Hepatocyte (in vitro differentiated cells): ENCODE results near the gene ZMYM2.

Experiments used
- EZH2 ChIP-seq: fragments of 200-600 bp; sonication (generic); IDR thresholded peaks from 2 replicates; pipeline ENCODE4 v1.6.1; 2016; ENCODE audit warnings: antibody characterized with exemption, mild to moderate bottlenecking, borderline replicate concordance
- EZH2phosphoT487 ChIP-seq: fragments of 200-600 bp; sonication (generic); IDR thresholded peaks from one replicate; pipeline ENCODE4 v1.6.1; 2018; ENCODE audit warnings: antibody characterized with exemption, mild to moderate bottlenecking, low read depth, moderate library complexity; ENCODE audit not compliant: unreplicated experiment, severe bottlenecking

- TF ChIP-seq EZH2phosphoT487, result no peak
- TF ChIP-seq EZH2, result no peak
Observed at GRCh38 chr13:20080377-20081164, 122.0 kb downstream of the ZMYM2 start.
